ENCODE data around the gene LRRC28.
"Not testable (repeated sequence)": the region's sequence is repeated elsewhere in the genome, so short reads cannot be mapped to it uniquely, and the experiment has no call there.

Gene LRRC28

DNA sequence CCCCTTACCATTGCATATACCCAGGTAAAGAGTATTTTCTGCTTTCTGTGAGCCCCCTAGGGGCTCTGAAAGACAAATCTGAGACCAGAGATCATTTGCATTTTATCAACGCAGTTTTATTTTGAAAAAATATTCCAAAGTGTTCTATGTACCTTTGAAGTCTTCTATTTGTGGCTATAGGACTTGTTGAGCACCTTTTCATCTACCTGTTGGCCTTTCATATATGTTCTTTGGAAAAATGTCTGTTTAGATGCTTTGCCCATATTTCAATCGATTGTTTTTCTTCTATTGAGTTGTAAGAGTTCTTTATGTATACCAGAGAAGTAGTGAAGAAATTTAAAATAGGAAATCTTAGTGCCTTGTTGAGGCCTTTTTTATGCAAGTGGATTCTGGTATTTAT is 94.0 kb downstream of the LRRC28 start:
- DNase-seq = no peak

DNA sequence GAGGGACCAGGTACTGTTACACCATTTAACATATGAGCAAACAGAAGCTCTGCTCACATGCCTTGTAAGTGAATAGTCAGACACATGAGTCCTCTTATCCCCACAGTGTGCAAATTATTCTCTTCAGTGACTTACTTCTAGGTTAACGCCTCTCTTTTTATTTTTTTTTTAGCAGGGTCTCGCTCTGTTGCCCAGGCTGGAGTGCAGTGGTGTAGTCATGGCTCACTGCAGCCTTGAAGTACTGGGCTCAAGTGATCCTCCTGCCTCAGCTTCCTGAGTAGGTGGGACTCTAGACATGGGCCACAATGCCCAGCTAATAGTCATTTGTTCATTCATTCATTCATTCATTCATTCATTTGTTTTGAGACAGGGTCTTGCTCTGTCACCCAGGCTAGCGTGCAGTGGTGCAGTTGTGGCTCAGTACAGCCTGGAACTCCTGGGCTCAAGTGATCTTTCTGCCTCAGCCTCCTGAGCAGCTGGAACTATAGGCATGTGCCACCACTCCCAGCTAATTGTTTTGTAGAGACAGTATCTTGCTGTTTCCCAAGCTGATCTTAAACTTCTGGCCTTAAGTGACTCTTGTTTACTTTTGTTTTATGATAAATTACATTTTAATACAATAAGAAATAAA is 94.7 kb downstream of the LRRC28 start:
- DNase-seq = no peak

DNA sequence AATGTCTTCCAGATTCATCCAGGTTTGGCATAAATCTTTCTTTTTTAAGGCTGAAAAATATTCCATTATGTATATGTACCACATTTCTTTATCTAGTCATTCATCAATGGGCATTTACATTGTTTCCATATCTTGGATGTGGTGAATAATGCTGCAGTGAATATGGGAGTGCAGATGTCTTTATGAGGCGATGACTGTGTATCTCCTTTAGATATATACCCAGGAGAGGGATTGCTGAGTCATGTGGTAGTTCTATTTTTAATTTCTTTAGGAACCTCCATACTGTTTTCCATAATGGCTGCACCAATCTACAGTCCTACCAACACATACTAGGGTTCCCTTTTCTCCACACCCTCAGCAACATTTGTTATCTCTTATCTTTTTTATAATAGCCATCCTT is 96.3 kb downstream of the LRRC28 start:
- no peak for DNase-seq

DNA sequence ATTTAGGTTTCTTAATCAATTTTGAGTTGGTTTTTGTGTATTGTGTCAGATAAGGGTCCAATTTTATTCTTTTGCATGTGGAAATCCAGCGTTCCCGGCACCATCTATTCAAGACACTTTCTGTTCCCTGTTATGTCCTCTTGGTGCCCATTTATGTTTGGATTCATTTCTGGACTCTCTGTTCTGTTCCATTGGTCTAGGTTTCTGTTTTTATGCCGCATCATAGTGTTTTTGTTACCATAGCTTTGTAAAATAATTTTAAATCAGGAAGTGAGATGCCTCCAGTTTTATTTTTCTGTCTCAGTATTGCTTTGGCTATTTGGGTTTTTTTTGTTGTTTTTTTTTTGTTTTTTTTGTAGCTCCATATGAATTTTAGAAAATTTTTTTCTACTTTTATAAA is 97.1 kb downstream of the LRRC28 start:
- no peak for DNase-seq

DNA sequence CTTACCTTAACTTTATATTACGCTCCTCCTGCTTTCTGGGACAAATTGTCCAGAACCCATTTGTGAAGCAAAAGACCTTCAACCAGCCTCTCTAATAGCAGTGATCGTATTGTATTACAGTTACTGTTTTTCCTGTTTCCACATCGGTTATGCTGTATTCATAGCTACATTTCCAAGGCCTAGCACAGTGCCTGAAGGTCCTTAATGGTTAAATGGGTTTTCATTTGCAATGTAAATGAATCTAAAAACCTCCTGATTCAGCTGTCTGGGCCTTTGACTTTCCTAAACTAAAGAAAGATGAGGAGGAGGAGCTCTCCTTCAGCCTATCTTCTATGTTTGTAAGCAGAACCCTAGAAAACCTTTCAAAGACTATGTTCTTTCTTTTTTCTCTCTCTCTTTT is 99.1 kb downstream of the LRRC28 start:
- DNase-seq = no peak

DNA sequence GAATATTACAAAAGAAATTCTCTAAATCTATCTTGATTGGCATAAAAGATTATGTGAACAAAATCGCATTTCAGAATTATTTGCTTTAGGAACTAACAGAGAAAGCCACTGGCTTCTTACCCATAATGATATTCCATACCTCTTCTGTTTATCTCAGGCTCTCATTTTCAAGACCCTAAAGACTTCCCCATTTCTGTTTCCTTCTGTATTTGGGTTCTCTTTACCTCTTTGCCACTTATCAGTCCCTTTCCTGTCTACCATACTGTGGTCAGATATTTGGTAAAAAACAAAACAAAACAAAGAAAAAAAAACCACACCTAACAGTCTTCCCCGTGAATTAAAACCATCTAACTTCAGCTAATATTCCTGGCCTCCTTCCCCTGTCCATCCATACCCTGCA is 108.5 kb downstream of the LRRC28 start:
- no peak for DNase-seq

DNA sequence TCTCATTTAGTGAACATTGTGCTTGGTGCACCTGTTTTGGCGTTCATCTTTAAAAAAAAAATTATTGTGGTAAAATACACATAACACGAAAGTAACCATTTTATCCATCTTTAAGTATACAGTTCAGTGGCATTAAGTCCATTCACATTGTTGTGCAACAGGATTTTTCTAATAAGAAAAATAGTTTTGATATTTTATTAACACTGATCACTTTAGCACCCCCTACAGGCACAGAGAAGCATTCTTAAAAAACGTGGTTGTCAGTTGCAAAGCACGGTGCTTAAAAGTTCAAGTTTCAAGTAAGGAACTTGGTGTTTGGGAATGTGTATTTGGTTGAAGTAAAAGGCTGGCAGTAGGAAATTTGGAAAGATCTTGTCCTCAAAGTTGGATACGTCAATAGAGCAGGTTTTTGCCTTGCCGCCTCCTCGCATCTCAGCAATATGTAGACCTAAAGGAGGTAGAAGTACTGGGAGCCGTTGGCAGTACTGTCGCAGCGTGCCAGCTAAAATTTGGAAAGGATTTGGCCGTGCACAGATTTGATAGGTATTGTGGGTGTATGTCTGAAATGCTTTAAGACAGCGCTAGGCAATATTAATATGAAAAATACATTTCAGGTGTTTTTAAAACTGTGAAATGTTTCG is 110.4 kb downstream of the LRRC28 start:
- no peak for DNase-seq

DNA sequence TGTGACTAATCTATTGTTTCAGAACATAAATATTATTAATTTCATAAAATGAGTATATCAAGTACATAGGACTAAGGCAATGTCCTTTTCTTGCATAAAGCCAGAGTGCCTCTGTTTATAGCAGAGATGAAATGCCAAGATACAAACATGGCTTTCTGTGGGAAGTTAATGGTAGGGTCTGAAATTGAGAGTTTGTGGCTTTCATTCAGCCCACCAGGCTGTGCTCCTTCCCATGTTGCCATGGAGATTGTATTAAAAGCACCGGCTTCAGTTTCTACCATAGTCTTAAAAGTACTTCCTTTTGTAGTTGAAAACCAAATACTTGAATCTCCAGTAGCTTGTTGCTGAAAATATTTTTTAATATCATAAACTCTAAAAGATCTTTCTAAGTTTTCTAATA is 114.0 kb downstream of the LRRC28 start:
- no peak for DNase-seq

DNA sequence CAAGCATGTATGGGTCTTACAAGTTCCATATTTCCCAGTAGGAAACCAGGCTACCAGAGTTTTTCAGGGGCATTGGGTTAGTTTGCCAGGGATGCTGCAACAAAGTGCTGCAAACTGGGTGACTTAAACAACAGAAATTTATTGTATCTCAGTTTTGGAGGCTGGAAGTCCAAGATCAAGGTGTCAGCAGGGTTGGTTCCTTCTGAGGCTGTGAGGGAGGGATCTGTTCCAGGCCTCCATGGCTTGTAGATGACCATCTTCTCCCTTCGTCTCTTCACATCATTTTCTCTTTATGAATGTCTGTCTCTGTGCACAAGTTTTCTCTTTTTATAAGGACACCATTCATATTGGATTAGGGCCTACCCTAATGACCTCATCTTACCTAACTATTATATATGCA is 114.7 kb downstream of the LRRC28 start:
- no peak for DNase-seq

DNA sequence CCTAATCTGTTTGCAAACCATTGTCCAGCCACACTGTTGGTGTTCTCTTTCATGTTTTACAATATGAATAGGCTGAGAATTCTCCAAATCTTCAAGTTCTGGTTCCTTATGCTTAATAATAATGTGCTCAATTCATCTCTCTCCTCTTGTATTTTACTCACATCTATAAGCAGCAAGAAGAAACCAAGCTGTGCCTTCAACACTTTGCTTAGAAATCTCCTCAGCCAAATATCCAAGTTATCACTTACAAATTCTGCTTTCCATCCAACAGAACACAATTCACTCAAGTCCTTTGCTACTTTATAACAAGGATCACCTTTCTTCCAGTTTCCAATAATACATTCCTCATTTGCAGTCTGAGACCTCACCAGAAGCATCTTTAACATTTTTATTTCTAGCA is 117.5 kb downstream of the LRRC28 start:
- no peak for DNase-seq

DNA sequence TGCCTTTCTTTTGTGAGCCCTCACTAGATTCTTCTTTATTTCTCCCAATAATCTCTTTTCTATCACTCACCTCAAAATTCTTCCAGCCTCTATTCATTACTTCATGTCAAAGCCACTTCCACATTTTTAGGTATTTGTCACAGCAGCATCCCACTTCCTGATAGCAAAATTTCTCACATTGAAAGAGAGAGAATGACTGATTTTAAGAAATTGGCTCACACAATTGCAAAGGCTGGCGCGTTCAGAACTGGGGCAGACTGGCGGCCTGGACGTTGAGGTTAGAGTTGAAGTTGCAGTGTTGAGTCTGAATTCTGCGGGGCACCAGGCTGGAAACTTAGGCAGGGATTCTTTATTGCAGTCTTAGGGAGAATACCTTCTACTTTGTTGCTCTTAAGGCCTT is 117.9 kb downstream of the LRRC28 start:
- DNase-seq = no peak

DNA sequence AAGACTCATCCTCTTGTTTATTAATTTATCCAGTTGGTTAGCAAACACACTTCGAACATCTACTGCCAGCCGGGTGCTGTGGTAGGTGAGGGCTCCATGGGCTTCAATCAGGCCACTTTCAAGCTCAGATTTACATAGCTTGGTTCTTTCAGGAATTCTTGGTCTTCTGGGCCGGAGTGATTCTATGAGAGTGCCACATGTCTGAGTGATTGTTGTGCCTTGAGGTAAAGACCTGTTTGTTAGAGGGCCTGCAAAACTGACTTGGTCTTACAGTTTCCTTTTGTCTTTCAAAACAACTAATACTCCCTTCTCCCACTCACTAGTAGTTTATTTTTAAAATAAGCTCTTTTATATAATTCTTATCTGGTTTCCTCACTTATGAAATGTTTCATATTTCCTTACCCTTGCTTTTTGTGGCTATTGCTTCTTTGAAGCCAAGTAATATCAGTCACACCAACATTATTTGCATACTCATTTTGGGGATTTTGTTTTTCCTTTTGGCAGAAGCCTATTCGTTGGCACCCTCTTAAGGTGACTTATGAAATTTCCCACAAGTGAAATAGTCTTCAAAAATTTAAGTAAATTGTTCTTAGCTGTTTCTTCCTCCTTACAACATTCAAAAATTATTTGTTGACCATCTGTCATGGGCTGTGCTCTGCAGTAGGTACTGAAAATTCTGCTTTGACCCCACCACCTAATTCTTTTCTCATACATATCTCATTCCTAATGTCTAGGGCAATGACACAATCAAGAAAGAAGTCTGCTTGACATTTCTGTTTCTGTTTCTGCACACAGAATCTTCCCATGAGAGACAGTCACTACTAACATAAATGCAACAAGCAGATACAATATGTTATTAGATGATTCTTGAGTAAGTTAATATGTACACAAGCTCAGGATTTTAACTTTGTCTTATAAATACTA is 120.2 kb downstream of the LRRC28 start:
- DNase-seq = no peak

DNA sequence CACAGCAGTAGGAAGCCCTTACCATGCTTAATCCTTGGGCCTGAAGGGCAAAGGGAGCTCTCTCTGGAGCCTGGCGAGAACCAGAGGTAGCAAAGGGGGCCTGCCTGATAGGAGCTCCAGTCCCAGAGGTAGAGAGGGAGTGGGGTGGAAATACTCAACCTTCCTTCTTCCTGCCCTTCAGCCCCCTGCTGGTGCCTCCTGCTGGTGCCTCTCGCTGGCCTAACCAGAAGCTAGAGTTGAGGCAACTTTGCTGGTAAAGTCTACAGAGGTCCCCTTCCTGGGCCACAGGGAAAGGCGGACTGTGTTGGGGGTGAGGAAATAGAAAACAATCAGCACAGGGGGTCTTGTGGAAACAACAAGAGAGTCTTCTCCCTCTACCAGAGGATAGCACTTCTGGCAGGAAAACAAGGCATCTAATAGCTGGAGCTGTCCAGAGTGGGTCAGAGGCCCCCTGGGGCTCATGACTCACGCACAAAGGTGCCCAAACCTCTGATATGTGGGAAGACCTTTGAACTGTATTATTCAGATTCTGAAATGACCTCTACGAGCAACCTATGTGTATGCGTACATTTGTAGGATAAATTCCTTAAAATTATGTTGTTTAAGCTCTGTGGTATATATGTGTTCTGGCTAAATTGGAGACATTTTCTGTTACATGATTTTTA is 133.9 kb downstream of the LRRC28 start:
- DNase-seq = no peak

DNA sequence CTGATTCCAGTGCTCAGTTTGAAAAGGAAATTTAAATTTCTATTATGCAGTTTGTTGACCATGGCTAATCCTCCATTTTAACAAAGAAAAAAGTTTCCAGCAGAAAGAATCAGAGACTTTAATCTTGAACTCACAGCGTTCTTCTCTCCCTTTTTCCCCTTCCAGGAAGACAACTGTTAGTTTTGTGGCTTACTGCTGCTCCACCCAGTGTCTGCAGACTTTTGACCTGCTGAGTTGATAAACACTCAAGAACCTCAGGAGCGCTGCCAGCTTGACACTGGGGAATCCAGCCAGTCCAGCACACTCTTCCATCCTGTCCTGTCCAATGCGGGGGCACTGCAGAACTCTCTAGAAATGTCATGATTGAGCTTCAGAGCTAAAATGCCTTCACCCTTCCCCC is 134.6 kb downstream of the LRRC28 start:
- no peak for DNase-seq

DNA sequence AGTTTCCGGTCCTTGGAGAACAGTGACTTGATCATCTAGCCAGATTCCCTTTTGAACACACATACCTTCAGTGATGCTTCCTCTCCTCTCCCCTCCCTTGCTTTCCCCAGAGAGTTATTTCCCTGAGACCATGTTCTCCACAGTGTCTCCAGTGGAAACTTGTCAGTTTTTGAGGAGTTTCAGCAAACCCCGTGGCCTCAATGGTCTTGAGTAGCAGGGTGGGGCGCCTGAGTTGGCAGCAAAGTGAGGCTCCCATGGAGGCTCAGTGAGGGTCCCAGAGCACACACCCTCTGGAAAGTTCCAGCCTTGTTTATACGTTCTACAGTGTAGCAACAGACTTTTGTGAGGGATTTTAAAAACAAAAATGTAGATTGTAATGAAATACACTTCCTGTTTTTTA is 135.1 kb downstream of the LRRC28 start:
- no peak for DNase-seq

DNA sequence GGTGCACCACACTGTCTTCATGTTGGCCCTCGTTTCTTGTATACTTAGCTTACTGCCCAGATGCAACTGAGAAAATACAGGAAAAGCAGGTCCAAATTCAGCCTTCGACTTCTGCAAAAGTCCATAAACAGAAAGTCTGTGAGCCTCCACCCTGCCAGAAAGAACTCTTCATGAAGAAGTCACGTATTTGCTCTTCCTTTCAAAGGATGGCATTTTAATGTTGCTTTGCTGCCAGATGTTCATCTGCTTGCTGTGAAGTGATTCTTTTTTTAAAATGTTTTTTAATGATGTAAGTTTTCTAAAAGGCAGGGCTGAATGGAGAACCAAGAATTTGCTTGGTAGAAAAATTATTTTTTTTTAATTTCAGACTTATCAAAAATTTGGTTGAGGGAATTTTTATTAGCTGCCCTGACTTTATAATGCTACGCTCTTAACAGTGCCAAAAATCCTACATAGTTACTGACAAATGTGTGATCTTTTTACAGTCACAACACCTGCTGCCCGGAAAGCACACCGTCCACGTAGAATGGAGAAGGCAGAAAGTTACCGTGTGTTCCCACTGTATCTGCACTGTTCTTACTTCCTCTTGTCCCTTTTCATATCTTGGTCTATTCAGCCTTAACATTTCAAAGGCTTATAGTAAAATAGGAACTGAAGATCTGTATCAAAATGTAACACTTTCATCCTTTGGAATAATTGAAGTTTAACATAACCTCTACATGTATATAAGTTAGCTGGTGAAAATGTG is 136.3 kb downstream of the LRRC28 start:
- DNase-seq = no peak

DNA sequence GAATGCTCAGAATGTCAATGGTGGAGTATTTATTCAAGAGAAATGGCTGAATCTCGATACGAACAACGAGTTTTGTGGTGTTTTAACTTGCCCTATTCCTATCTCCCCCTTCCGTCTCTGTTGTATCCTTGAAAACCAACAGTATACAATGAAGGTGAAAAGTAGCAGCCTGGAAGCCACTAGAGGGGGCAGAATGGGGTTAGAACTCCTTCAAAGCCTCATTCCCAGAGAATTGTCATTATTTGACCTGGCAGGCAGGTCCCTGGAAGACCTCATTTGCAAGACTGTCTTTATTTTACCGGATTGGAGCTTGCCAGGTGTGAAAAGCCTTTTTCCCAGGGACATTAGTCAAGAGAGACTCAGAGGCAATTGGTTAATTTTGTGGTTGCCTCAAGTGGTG is 139.4 kb downstream of the LRRC28 start:
- no peak for DNase-seq

DNA sequence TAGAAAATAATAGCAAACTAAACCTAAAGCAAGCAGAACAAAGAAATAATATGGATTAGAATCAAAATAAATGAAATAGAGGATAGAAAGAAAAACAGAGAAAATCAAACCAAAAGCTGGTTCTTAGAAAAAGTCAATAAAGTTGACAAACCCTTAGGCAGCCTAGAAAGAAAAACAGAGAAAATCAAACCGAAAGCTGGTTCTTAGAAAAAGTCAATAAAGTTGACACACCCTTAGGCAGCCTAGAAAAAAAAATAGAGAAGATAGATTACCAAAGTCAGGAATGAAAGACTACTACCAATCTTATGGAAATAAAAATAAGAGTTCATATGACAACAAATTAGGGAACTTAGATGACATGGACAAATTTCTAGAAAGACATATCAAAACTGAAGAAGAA is 142.4 kb downstream of the LRRC28 start:
- DNase-seq = no peak

DNA sequence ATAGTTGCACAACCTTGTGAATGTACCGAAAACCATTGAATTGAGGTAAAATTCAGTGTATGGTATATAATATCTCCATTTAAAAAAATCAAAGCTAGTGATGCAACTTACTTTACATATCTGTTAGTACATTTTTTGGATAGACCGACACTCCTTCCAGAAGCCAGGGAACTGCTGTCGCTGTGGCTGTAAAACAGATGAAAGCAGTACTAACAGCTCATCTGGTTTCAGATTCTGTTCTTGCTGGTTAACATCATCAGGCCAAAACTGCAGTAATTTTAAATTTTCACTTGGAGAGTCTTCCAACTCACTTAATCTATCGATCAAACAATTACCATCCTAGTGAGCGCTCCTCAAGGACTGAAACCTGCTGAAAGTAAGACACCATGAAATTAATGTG is 145.1 kb downstream of the LRRC28 start:
- no peak for DNase-seq

DNA sequence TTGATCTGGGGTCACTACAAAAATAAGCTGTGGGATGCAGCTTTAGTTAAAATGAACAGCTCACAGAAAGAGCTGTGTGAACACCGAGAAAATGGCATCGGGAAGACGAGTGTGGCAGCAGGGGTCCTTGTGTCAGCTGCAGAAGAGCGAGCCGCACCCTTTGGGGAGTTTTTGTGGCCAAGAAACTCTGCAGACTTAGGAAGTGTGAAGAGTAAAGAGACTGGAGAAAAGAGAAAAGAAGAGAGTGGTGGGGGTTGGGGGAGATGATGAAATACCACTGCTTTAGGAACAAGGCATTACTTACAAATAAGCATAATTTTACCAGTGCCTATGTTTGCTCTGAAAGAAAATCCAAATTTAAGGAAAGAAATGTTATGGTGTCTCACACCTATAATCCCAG is 147.8 kb downstream of the LRRC28 start:
- no peak for DNase-seq

DNA sequence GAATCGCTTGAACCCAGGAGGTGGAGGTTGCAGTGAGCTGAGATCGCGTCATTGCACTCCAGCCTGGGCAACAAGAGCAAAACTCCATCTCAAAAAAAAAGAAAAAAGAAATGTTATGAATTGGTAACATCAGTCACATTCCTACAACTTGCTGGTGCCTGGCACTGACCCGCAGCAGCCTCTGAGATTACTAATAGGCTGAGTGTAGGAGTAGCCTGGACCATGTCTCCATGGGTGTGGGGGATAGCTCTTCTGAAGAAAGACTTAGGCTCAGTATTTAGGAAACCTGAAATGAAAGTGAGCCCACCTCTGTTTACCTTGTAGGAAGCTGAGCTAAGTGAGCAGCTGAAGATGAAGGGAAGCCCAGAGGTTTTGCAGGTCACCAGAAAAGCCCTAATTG is 148.3 kb downstream of the LRRC28 start:
- no peak for DNase-seq

DNA sequence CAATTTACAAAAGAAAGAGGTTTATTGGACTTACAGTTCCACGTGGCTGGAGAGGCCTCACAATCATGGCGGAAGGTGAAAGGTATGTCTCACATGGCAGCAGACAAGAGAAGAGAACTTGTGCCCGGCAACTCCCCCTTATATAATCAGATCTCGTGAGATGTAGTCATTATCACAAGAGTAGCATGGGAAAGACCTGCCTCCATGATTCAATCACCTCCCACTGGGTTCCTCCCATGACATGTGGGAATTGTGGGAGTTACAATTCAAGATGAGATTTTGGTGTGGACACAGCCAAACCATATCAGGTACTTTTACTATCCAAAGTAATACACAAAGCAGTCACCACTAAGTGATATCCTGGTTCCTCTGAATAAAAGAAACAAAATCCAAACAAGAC is 149.9 kb downstream of the LRRC28 start:
- not testable (repeated sequence) for DNase-seq

Measured in activated naive CD4-positive, alpha-beta T cell (primary cell).